ENCODE data around the gene DOCK2.
"Not testable (repeated sequence)": the region's sequence is repeated elsewhere in the genome, so short reads cannot be mapped to it uniquely, and the experiment has no call there.

The DOCK2 gene

DNA sequence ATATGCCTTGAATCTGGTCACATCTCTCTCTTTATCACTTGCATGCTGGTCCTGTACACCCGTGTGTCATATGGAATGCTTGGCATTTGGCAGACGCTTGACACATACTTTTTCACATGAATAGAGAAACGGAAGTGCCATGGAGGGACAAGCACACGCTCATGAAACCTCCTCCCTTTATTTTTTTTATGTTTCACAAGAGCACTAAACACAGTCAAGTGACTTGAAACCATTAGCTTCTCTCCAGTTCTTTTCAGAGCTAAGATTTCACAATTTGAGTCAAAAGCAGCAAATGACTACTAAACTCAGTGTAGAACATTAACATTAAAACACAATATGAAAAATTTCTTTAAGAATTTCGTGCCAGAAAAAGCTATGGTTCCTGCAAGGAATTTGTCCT is 151.1 kb downstream of the DOCK2 start:
- DNase-seq (ENCODE audit: low read depth, low spot score) = peak; percentile 76

DNA sequence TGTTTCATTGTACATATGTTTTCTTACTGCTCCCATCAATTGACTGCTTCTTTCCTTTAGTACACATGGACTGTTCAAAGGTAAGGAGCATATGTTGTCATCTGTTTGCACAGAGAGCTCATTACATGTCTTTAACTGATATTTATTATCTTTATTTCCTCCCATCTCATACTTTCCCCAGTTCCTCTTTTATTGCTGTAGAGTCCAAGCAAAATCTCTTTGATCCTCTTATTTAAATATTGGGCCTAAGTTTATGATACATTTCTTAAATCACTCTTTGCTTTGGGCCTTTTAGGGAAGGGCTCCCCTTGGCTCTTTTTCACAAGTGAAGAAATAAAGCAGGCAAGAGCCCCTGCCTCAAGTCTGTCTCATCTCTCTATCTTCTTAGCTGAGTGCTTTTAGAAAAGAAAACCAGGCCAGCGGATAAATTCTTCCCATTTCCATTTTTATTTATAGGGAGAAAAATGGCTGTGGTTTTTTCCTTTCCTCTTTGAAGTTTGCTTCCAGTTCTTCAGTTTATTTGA is 152.4 kb downstream of the DOCK2 start:
- DNase-seq (ENCODE audit: low read depth, low spot score) = no peak

DNA sequence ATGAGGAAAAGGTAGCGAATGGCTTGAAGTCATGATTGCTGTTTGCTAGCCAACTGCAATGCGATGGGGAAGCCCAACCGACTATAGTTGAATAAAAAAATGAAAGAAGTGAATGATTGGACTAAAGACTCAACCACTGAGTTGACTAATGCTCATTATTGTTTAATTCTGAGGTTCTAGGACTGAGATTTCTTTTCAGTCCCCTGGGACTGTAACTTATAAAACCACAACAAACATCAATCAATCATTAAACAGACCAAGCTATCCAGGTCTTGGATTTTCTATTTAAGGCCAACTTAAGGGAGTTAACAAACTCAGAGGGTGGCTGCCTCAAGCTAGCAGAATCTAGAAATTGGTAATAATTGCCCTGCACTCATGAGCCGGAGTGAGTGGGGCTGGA is 154.2 kb downstream of the DOCK2 start:
- DNase-seq (ENCODE audit: low read depth, low spot score) = peak; percentile 46

- no peak for DNase-seq (ENCODE audit: low read depth, low spot score)
Observed at GRCh38 chr5:169795338-169795737, 158.3 kb downstream of the DOCK2 start.

DNA sequence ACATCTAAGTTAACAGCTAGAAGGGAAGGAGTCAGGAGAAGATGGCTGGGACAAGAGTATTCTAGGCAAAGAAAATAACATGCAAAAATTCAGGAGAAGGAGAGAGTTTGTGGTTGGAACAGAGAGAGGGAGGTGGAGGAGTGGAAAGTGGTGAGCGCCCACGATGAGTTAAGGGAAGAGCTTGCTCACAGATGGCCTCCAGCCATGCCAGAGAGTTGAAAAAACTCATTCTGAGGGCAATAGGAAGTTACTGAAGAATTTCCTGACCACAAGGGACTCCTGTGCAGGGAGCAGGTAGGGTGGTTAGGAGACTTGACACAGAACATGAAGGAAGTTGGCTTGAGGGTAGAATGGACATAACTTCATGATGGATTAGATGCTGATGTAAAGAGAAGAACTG is 159.7 kb downstream of the DOCK2 start:
- no peak for DNase-seq (ENCODE audit: low read depth, low spot score)

DNA sequence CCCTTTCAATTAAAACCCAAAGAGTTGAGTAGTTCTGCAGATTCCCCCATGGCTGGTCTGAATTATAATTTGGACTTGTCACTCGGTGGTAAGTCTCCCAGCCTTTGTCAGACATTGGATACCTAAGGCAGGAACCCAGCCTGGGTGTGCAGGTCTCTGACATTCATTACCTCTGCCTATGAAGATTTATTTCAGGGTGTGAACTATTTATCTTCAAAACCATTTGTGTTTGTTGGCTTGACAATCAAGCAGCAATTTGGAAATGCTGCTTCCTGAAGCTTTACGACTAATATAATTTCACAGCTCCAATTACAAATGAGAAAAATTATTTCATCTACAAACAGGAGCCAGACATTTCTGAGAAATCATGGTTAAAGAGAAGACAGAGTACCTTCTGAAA is 160.5 kb downstream of the DOCK2 start:
- DNase-seq (ENCODE audit: low read depth, low spot score) = no peak

GRCh38 chr5:169798438-169798837 is 161.4 kb downstream of the DOCK2 start:
- DNase-seq (ENCODE audit: low read depth, low spot score) = no peak

GRCh38 chr5:169798906-169799660 is 162.0 kb downstream of the DOCK2 start:
- DNase-seq (ENCODE audit: low read depth, low spot score) = no peak

DNA sequence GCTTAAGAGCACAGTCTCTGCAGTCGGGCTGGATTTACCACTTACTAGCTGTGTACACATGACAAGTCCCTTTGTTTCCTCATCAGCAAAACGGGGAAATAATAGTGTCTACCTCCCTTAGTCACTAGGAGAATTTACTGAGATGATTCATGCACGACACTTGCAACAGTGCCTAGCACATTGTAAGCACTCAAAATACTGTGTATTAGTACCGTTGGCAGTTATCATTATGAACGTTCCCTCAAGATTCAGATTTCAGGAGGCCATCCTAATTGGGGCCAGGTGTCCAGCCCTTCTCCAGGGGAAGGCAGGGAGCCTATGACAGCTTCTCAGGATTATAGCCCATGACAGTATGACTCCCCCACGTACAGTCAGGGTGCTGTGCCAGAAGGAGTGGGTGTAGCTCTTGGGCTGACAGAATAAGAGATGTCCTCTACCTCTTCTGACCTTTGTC is 164.3 kb downstream of the DOCK2 start:
- no peak for DNase-seq (ENCODE audit: low read depth, low spot score)

- DNase-seq (ENCODE audit: low read depth, low spot score) = no peak
Observed at GRCh38 chr5:169801781-169802180, 164.7 kb downstream of the DOCK2 start.

- DNase-seq (ENCODE audit: low read depth, low spot score) = peak; percentile 51
Observed at GRCh38 chr5:169803077-169803981, 166.3 kb downstream of the DOCK2 start.

GRCh38 chr5:169804861-169805260 is 167.8 kb downstream of the DOCK2 start:
- DNase-seq (ENCODE audit: low read depth, low spot score) = no peak

- no peak for DNase-seq (ENCODE audit: low read depth, low spot score)
Observed at GRCh38 chr5:169805527-169805934, 168.5 kb downstream of the DOCK2 start.

DNA sequence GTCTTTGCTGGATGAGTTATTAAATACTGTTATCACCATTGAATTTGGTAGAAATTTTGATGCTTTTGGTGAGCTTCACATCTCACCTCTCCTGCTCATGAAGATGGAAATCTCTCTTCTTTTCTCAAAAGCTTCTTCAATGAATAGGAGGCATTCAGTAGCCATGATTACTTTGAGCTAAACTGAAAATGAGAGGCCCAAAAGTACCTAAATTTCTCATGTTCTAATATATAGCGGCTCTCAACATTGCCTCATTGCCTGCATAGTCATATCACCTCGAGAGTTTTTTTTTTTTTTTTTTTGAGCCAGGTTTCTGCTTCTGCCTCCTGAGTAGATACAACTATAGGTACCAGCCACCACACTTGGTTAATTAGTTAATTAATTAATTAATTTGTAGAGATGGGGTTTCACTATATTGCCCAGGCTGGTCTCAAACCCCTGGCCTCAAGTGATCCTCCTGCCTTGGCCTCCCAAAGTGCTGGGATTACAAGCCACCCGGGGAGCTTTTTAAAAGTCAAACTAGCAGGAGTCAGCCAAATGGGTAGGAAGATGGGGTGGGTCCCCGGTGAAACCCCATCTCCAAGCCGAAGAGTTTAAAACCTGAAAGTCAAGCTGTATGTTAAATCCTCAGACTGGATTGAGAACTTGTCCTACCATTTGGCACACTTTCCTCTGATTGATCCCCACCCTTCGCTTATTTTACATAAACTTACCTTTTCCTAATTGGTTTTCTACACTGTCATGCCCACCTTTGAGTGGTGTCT is 169.0 kb downstream of the DOCK2 start:
- DNase-seq (ENCODE audit: low read depth, low spot score) = no peak

- DNase-seq (ENCODE audit: low read depth, low spot score) = no peak
Observed at GRCh38 chr5:169808118-169808581, 171.1 kb downstream of the DOCK2 start.

DNA sequence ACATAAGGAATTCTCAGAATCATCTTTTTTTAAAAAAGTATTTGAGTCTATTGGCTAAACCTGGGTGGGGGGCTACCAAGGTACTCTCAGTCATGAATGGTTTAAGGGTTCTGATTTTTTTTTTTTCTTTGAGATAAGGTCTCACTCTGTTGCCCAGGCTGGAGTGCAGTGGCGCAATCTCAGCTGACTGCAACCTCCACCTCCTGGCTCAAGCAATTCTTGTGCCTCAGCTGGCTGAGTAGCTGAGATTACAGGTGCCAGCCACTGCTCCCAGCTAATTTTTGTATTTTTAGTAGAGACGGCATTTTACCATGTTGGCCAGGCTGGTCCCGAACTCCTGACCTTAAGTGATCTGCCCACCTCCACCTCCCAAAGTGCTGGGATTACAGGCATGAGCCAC is 171.8 kb downstream of the DOCK2 start:
- not testable (repeated sequence) for DNase-seq (ENCODE audit: low read depth, low spot score)

DNA sequence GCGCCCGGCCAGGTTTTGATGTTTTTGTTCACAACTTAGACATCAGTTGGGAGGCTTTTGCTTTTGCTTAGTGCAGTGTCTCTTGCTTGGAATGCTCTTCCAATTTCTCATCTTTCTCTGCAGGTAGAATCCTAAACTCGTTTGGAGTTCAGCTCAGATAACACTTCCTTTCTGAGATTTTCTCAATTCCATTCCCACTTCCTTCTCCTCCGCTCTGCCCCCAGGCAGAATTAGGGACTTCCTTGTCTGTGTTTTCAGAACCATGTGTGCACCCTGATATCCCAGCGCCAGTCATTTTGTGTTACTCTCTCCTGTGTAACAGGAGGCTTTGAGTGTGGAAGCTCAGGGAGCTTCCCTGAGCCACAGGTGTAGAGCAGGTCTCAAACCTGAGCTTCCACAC is 172.2 kb downstream of the DOCK2 start:
- no peak for DNase-seq (ENCODE audit: low read depth, low spot score)

DNA sequence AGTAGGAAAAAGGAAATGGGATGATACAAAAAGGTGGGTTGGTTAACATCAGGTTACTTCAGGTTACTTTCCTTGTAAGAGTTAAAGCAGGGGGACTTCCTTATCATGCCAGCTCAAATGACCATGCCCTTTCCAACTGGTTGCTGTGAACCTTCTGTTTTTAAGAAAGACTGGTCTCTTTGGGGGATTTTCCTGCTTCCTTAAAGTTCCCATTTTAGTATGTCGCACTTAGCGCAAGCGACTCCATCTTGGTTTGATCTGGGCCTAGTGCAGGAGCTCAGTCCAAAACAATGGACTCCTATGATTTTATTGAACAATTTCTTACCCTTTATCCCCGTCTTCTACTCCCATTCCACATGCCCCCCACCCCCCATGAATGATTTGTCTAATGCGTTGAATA is 173.4 kb downstream of the DOCK2 start:
- DNase-seq (ENCODE audit: low read depth, low spot score) = no peak

GRCh38 chr5:169811023-169811422 is 173.9 kb downstream of the DOCK2 start:
- no peak for DNase-seq (ENCODE audit: low read depth, low spot score)

DNA sequence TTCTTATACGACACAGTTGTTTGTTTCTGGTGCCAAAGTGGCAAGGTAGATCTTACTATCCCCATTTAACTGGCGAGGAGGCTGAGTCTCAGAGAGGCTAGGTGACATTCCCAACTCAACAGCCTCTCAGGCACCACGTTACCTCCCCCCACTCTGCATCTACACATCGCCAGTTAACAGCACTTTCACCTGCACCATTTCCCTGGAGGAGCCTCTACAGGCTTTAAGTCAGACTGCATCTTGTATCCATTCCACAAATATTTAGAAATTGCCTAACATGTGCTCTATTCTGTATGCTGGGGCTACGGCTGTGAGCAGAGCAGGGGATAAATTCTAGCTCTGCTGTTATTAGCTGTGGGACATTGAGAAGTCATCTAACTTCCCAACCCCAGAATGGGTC is 174.6 kb downstream of the DOCK2 start:
- DNase-seq (ENCODE audit: low read depth, low spot score) = no peak

GRCh38 chr5:169812786-169813185 is 175.7 kb downstream of the DOCK2 start:
- no peak for DNase-seq (ENCODE audit: low read depth, low spot score)

GRCh38 chr5:169814045-169814444 is 177.0 kb downstream of the DOCK2 start:
- DNase-seq (ENCODE audit: low read depth, low spot score) = no peak

Data from astrocyte of the hippocampus (primary cell).